Rectal smooth muscle tissue (tissue), 1 donor: Measurements from ENCODE around the gene PRR30.
"Not testable (repeated sequence)": the region's sequence is repeated elsewhere in the genome, so short reads cannot be mapped to it uniquely, and the experiment has no call there.

Source experiments
- H3K27ac ChIP-seq: one replicate; pipeline ENCODE4 v1.7.0; 2013; ENCODE audit warnings: low read depth, low read length, inconsistent platforms
- H3K27me3 ChIP-seq: one replicate; pipeline ENCODE4 v1.7.0; 2013; ENCODE audit warnings: low read length; ENCODE audit not compliant: control insufficient read depth, insufficient read depth
- H3K36me3 ChIP-seq: one replicate; pipeline ENCODE4 v1.7.0; 2013; ENCODE audit warnings: low read length; ENCODE audit not compliant: control insufficient read depth, insufficient read depth
- H3K4me1 ChIP-seq: one replicate; pipeline ENCODE4 v1.7.0; 2013; ENCODE audit warnings: low read length; ENCODE audit not compliant: control insufficient read depth, insufficient read depth
- H3K4me3 ChIP-seq: one replicate; pipeline ENCODE4 v1.7.0; 2013; ENCODE audit warnings: low read length
- H3K9ac ChIP-seq: one replicate; pipeline ENCODE4 v1.7.0; 2013; ENCODE audit warnings: low read length

PRR30 gene

DNA sequence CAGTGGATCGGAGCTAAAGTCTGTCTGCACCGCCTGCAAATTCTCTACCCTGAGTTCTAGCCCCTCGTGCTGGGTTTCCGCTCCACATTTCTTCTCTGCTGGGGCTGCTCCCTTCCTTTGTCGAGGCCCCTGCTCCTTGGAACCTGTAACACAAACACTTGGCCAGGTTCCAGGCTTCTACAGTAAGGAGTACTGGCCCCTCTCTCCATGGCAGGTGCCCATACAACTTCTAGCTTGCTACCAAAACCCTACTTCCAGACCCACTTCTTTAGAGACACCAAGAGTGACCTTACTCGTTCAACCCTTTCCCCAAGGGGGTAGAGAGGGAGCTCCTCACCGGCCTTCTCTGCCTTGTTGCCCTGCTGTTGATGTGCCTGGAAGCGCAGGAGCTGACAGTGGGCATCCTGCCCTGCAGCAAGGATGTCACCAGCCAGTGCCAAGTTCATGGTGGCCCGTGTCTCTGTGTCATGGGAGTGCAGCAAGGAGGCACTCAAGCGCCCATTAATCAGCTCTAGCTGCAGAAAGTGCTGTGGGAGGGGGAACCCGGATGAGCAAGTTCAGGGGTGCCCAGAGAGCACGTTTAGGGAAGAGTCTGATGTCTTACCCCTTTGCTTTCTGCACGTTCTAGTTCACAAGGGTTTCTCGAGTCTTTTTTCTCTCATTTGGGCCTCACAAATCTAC, 5.9 kb downstream of the PRR30 start:
- Histone ChIP-seq H3K4me1 (peaks cover 7% of the 10 kb centered on the region), H3K27me3 (no peaks in the 10 kb centered on the region), H3K36me3 (peaks cover 23% of the 10 kb centered on the region), H3K4me3 (peak overlapping the region; percentile 91), H3K9ac (no peak overlapping the region), H3K27ac (no peak overlapping the region)

DNA sequence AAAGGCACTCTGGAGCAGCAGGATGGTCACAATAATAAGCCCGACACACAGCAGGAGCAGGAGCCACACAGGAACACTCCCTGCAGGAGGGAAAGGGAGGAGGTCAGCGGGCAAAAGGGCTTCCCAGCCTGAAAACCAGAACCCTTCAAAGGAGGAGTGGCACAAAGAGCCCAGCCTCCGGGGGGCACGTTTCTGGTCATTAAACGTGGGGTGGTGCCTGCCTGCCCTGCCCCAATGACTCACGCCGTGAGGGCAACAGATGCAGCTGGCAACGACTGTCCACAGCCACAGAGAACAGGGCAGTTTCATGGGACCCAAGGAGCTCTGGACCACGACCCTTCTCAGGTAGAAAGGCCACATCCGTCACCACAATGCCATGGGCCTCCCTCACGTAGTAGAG, 7.8 kb downstream of the PRR30 start:
- no peaks in the 10 kb centered on the region for H3K27me3 ChIP-seq
- H3K36me3 ChIP-seq: peaks cover 23% of the 10 kb centered on the region
- no peak overlapping the region for H3K4me3 ChIP-seq
- H3K4me1 ChIP-seq: peaks cover 7% of the 10 kb centered on the region
- no peak overlapping the region for H3K9ac ChIP-seq
- H3K27ac ChIP-seq: no peak overlapping the region

DNA sequence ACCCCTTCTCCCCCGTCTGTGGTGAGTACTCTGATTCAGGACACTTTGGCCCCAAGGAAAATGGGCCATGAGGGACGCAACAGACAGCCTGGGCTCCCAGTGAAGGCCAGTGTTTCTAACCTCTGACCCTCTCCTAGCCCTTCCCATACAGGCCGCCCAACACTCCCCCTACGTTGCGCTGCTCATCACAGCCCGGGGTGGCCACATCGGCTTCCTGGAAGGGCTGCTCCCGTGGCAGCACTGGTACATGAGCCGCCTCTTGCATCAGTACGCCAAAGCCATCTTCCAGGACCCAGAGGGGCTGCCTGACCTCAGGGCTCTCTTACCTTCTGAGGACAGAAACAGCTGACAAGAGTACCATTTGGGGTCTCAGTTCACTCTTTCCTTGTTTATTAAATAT, 8.8 kb downstream of the PRR30 start:
- no peak overlapping the region for H3K9ac ChIP-seq
- no peaks in the 10 kb centered on the region for H3K27me3 ChIP-seq
- H3K27ac ChIP-seq: no peak overlapping the region
- H3K36me3 ChIP-seq: peaks cover 23% of the 10 kb centered on the region
- H3K4me1 ChIP-seq: peaks cover 7% of the 10 kb centered on the region
- H3K4me3 ChIP-seq: no peak overlapping the region

DNA sequence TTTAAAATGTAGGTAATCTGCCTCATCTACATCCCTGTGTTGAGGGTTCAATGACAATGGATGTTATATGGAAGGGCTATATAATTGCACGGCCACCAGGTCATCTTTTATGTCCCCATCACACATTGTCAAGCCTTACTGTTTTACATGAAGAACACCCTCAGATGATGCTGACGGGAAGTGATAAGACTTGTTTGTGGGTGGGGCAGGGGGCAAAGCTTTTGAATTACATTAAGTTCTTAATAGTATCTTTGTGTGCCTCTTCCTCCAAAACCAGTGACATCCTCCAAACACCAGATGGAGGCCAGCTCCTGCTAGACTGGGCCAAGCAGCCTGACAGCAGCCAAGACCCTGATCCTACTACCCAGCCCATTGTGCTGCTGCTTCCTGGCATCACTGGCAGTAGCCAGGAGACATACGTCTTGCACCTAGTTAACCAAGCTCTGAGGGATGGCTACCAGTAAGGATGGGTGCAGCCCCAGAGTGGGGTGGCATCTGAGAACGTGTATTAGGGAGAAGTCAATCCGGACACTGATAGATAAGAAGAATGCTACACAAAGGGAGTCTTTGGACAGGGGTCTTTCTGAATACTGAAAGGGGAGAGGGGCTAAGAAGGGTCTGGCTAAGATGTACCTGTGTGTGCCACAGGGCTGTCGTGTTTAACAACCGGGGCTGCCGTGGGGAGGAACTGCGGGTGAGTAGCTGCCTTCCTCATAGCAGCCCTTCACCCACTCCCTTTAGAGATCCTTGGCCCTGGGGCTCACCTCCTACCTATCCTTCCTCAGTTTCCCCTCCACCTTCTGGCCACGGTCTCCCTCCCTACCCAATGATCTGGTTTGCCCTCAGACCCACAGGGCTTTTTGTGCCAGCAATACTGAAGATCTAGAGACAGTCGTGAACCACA, 10.3 kb downstream of the PRR30 start:
- H3K9ac ChIP-seq: no peak overlapping the region
- no peaks in the 10 kb centered on the region for H3K27me3 ChIP-seq
- H3K4me1 ChIP-seq: peaks cover 7% of the 10 kb centered on the region
- H3K4me3 ChIP-seq: no peak overlapping the region
- H3K27ac ChIP-seq: no peak overlapping the region
- H3K36me3 ChIP-seq: peaks cover 23% of the 10 kb centered on the region

DNA sequence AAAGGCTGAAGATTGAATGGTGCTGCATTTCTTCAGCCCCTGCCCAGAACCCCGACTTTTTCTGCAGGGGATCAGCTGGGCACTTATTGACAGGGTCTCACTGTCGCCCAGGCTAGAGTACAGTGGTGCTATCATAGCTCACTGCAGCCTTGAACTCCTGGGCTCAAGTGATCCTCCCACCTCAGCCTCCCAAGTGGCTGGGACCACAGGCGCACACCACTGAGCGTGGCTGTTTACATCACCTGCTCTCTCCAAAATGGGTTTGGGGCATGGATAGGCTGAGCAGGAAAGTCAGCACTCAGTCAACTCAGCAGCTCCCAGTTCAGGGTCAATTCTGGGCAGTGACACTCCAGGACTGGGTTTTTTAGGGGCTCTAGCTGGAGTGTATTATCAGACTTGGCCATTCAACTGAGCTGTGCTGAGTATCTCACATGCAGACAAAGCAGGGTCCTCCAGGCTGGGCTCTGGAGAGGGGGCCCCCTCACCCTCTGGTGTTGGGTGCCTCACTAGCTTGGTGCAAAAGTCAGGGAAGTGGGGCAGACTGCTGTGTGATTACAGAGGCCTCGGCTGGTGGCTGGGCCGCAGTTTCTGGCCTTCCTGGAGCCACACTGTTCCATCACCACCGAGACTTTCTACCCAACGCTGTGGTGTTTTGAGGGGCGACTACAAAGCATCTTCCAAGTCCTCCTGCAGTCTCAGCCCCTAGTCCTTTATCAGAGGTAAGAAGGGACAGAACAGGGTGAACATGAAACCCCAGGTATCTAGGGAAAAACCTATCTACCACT, 11.1 kb downstream of the PRR30 start:
- H3K27me3 ChIP-seq: no peaks in the 10 kb centered on the region
- no peak overlapping the region for H3K9ac ChIP-seq
- no peak overlapping the region for H3K4me3 ChIP-seq
- H3K4me1 ChIP-seq: peaks cover under 1% of the 10 kb centered on the region
- no peak overlapping the region for H3K27ac ChIP-seq
- peaks cover 23% of the 10 kb centered on the region for H3K36me3 ChIP-seq

DNA sequence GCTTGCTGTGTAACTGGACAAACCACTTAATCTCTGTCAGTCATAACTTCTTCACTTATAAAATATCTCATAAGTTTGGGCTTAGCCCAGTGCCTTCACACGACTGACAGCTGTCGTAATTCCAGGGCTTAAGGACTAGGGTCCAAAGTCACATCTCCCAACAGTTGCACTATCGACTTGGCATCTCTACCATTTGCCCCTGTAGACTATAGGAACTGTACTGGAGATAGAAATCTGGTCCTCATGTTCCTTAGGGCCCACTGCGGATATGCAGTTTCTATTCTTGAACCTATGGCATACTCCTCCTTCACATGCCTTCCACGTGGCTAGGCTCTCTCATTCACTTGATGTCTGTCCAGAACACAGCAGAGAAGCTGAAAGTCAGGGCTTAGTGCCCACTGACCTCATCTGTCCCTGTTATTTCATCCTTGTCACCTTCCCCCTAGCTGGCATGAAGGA, 12.9 kb downstream of the PRR30 start:
- Histone ChIP-seq H3K36me3 (peaks cover 14% of the 10 kb centered on the region), H3K4me1 (no peaks in the 10 kb centered on the region), H3K27ac (no peak overlapping the region), H3K4me3 (no peak overlapping the region), H3K9ac (no peak overlapping the region), H3K27me3 (no peaks in the 10 kb centered on the region)

DNA sequence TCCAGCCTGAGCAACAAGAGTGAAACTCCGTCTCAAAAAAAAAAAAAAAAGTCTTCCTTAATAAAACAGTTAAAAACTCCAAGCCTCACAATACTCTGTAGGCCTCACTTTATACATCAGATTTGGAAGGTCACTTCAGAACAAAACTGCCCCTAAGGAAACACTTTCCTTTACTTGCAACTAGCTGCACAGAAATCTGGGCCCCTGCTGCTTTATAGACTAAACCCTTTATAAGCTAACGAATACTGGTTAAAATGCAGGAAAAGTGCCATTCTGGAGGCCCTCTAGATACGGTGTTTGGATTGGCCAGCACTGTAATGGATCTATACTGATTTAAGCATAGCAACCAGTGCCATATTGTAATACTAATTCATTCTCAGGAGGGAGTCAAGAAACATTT, 14.1 kb downstream of the PRR30 start:
- H3K9ac ChIP-seq: no peak overlapping the region
- H3K36me3 ChIP-seq: peaks cover 6% of the 10 kb centered on the region
- H3K4me1 ChIP-seq: no peaks in the 10 kb centered on the region
- H3K27me3 ChIP-seq: no peaks in the 10 kb centered on the region
- no peak overlapping the region for H3K27ac ChIP-seq
- no peak overlapping the region for H3K4me3 ChIP-seq

DNA sequence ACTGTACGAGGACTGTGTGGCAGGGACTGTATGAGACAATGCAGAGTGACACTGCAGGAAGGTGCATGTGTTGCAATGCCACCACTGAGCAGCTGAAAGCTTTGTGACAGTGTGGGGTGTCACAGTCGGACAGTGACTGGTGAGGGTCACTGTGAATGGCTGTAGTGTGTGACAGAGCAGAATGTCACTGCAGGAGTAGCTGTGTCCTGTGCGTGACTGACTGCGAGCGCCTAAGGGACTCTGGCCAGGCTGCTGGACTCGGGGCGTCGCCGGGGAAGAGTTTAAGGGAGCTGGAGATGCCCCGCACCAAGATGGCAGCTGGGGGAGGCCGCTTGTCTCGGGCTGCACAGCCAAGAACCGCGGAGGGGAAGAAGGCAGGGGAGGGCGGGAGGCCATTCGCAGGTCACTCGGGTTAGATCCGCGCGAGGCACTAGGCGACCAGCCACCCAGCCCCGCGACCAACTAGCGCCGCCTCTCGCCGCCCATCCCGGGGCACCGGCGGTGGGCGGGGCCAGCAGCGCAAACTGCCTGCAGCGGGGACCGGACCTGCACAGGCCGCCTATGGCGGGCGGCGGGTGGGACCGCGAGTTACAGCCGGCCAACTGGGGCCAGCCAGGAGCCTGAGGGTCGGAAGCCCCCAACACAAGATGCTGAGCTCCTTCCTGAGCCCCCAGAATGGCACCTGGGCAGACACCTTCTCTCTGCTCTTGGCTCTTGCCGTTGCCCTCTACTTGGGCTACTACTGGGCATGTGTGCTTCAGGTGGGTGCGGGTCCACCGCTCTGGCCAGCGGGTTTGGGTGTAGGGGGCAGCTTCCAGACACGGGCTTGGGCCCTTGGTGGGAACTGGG, 15.7 kb downstream of the PRR30 start, which contains the start of gene ABHD1:
Gene ABHD1 (plus strand): TSS at position 514 of the 849 bp plus-strand sequence. CDS start 134 bp downstream, at position 648.
- Histone ChIP-seq H3K9ac (peak within 1 kb of the TSS; percentile 5), H3K36me3 (no peaks in the 10 kb centered on the region), H3K4me1 (no peaks in the 10 kb centered on the region), H3K4me3 (peak within 1 kb of the TSS; percentile 74), H3K27ac (no peak within 1 kb of the TSS), H3K27me3 (peaks cover 3% of the 10 kb centered on the region)

DNA sequence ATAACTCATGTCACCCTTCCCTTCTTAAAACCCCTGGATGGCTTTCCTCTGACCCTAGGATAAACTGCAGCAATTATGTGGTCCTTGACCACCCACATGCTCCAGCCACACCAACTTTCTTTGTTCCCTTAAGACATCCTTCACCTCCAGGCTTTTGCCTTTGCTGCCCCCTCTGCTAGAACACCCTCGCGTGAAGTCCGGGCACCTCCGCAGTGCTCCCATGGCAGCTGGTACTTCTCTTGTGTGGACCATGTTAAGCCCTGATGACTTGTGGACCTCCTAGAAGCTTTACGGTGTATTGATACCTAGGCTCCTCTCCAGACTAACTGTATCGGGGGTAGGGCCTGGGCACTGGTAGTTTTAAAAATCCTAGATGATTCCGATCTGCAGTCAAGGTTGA, 16.4 kb downstream of the PRR30 start:
- Histone ChIP-seq H3K4me3 (peak overlapping the region; percentile 74), H3K4me1 (no peaks in the 10 kb centered on the region), H3K9ac (no peak overlapping the region), H3K27me3 (peaks cover 7% of the 10 kb centered on the region), H3K27ac (no peak overlapping the region), H3K36me3 (no peaks in the 10 kb centered on the region)

DNA sequence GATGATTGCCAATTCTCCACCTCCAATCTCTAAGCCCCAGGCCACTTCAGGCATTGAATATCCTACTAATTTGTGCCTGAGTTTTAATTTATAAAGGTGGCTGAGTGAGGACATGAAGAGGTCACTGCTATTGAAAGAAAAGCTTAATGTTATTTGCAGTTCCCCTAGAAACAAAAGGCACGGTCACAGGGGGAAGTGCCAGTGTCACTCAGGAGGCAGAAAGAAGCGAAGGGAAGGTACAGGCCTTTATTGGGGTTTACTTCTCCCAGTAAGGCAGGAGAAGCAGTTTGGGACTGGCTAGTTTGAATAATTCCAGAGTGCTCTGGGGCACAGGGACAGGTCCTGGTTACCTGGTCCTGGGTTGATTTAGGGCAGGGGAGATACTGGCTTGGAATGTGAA, 17.3 kb downstream of the PRR30 start:
- H3K4me1 ChIP-seq: no peaks in the 10 kb centered on the region
- H3K9ac ChIP-seq: no peak overlapping the region
- H3K27ac ChIP-seq: no peak overlapping the region
- no peak overlapping the region for H3K4me3 ChIP-seq
- peaks cover 7% of the 10 kb centered on the region for H3K27me3 ChIP-seq
- H3K36me3 ChIP-seq: no peaks in the 10 kb centered on the region

DNA sequence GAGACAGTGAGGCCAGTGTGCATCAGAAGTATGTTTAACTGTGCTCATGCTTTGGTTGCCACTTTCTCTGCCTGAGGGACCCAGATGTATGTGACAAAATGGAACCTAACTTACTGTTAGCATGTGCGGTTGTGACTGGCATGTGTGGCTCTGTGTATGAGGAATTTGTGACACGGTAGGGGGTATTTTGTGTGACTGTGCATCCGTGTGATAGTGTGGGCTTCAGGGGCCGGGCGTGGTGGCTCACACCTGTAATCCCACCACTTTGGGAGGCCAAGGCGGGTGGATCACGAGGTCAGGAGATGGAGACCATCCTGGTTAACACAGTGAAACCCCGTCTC, 19.9 kb downstream of the PRR30 start:
- not testable (repeated sequence) for H3K27me3 ChIP-seq, H3K36me3 ChIP-seq, H3K4me1 ChIP-seq, H3K9ac ChIP-seq, H3K27ac ChIP-seq
- H3K4me3 ChIP-seq: peak overlapping the region; percentile 63
